CD14-positive monocyte (primary cell): ENCODE measurements around the gene TTPAL. TPM values are rescaled to one million over a fixed set of nuclear protein-coding genes. Genes with fewer than 3 reads are reported as not detected.

ENCODE experiments used
- DNase-seq, 3 donors: peaks; one replicate each; pipeline ENCODE4 v3.0.0-alpha.2; 2011 to 2022
- H2AFZ ChIP-seq: 2 replicates; pipeline ENCODE4 v1.6.0; 2012; ENCODE audit warnings: mild to moderate bottlenecking, low read depth, low read length, inconsistent platforms; ENCODE audit not compliant: insufficient read depth, poor library complexity, severe bottlenecking
- H3K27ac ChIP-seq, 2 donors: 1 replicate in 1 of 2; 2 replicates in 1 of 2; pipeline ENCODE4 v1.5.1; 2012 to 2013; ENCODE audit warnings: low read length in 2 of 2, control low read depth in 1 of 2, inconsistent platforms in 1 of 2, low read depth in 1 of 2, mild to moderate bottlenecking in 1 of 2
- H3K27me3 ChIP-seq, 2 donors: one replicate each; pipeline versions ENCODE4 v1.6.0 to v1.6.1; 2011 to 2013; ENCODE audit warnings: low read length in 2 of 2; ENCODE audit not compliant: control insufficient read depth in 2 of 2, insufficient read depth in 2 of 2
- H3K36me3 ChIP-seq, 2 donors: replicated peaks in 1 of 2; 1 replicate in 1 of 2; 2 replicates in 1 of 2; pipeline versions ENCODE4 v1.5.1 to v1.6.1; 2012 to 2013; ENCODE audit warnings: low read length in 2 of 2, control low read depth in 1 of 2, inconsistent platforms in 1 of 2, mild to moderate bottlenecking in 1 of 2; ENCODE audit not compliant: insufficient read depth in 2 of 2, control insufficient read depth in 1 of 2
- H3K4me1 ChIP-seq, 2 donors: 1 replicate in 1 of 2; 2 replicates in 1 of 2; pipeline versions ENCODE4 v1.5.1 to v1.6.1; 2012 to 2013; ENCODE audit warnings: low read length in 2 of 2, control low read depth in 1 of 2, inconsistent platforms in 1 of 2, mild to moderate bottlenecking in 1 of 2, moderate library complexity in 1 of 2; ENCODE audit not compliant: insufficient read depth in 2 of 2, control insufficient read depth in 1 of 2
- H3K4me2 ChIP-seq: replicated peaks from 2 replicates; pipeline ENCODE3; 2012; ENCODE audit warnings: low read length, moderate library complexity, mild to moderate bottlenecking; ENCODE audit not compliant: poor library complexity, severe bottlenecking; ENCODE audit errors: extremely low read depth
- H3K4me3 ChIP-seq, 3 experiments: fragments of 200-600 bp in 1 of 3; sonication (generic) in 1 of 3; replicated peaks in 1 of 3; 1 replicate in 2 of 3; 2 replicates in 1 of 3; pipeline ENCODE4 v1.5.1; 2011 to 2013; ENCODE audit warnings: low read length in 3 of 3, mild to moderate bottlenecking in 3 of 3, control low read depth in 2 of 3, low read depth in 2 of 3, inconsistent platforms in 1 of 3, moderate library complexity in 1 of 3
- H3K79me2 ChIP-seq: 2 replicates; pipeline ENCODE4 v1.6.0; 2012; ENCODE audit warnings: mild to moderate bottlenecking, control low read depth, inconsistent platforms, low read length, moderate library complexity; ENCODE audit not compliant: insufficient read depth
- H3K9ac ChIP-seq: 2 replicates; pipeline ENCODE4 v1.6.0; 2017; ENCODE audit warnings: low read length, mild to moderate bottlenecking; ENCODE audit not compliant: insufficient read depth, poor library complexity, severe bottlenecking
- H3K9me3 ChIP-seq, 2 donors: replicated peaks in 1 of 2; 1 replicate in 1 of 2; 2 replicates in 1 of 2; pipeline versions ENCODE4 v1.5.1 to v1.6.1; 2012 to 2013; ENCODE audit warnings: low read length in 2 of 2, control low read depth in 1 of 2; ENCODE audit not compliant: control insufficient read depth in 1 of 2, insufficient read depth in 1 of 2
- H4K20me1 ChIP-seq: 2 replicates; pipeline ENCODE4 v1.6.0; 2012; ENCODE audit warnings: mild to moderate bottlenecking, low read length, control low read depth, moderate library complexity; ENCODE audit not compliant: insufficient read depth
- H3K27ac Mint-ChIP-seq, 7 donors: one replicate each; pipeline ENCODE4 v1.8.0; 2020; ENCODE audit warnings: mild to moderate bottlenecking in 7 of 7, mixed read lengths in 7 of 7, moderate library complexity in 6 of 7, inconsistent platforms in 2 of 7
- H3K27me3 Mint-ChIP-seq, 3 donors: one replicate each; pipeline ENCODE4 v1.8.0; 2021 to 2022; ENCODE audit warnings: low read depth in 3 of 3, mild to moderate bottlenecking in 3 of 3, mixed read lengths in 3 of 3, moderate library complexity in 3 of 3, inconsistent platforms in 1 of 3
- H3K36me3 Mint-ChIP-seq, 2 donors: one replicate each; pipeline ENCODE4 v1.8.0; 2020; ENCODE audit warnings: mixed read lengths in 2 of 2, inconsistent platforms in 1 of 2, mild to moderate bottlenecking in 1 of 2
- H3K4me1 Mint-ChIP-seq: one replicate; pipeline ENCODE4 v1.8.0; 2020; ENCODE audit warnings: mild to moderate bottlenecking, mixed read lengths
- H3K4me3 Mint-ChIP-seq, 2 donors: one replicate each; pipeline ENCODE4 v1.8.0; 2020; ENCODE audit warnings: mild to moderate bottlenecking in 2 of 2, mixed read lengths in 2 of 2, moderate library complexity in 1 of 2
- H3K9me3 Mint-ChIP-seq, 7 donors: one replicate each; pipeline ENCODE4 v1.8.0; 2020 to 2022; ENCODE audit warnings: mixed read lengths in 7 of 7, mild to moderate bottlenecking in 6 of 7, moderate library complexity in 6 of 7, inconsistent platforms in 2 of 7
- WGBS: methylation state at CpG from one replicate; pipeline ENCODE4 v1.1.5; 2013; ENCODE audit warnings: missing lambda C conversion rate; ENCODE audit not compliant: insufficient coverage; 5-methylcytosine and 5-hydroxymethylcytosine counted together
- intact Hi-C, 2 donors: fragments of 100-400 bp; cut with micrococcal nuclease; formaldehyde crosslinking; loops; one replicate each; pipeline versions ENCODE4 v1.15.0 to v1.15.1; 2023
- polyA plus RNA-seq, 3 donors: library from polyadenylated mRNA; depleted of rRNA in 1 of 3; unstranded in 2 of 3; stranded (reverse) in 1 of 3; fragments of 300-500 nt in 2 of 3; fragments of >200 nt in 1 of 3; fragmentation: Illumina TruSeq in 2 of 3; gene quantifications; 1 replicate in 2 of 3; 2 replicates in 1 of 3; pipeline ENCODE4 v1.2.3, GENCODE V29; 2012 to 2021
- small RNA-seq: library from RNA; depleted of rRNA; stranded (forward); fragments of <200 nt; gene quantifications from one replicate; pipeline ENCODE3, GENCODE V24; 2012; ENCODE audit warnings: low read depth; ENCODE audit not compliant: insufficient read length
- TF ChIP-seq, protein P1 (sequence below): fragments of 200-600 bp; IDR thresholded peaks from one replicate; pipeline ENCODE4 v1.8.0; 2022; ENCODE audit warnings: antibody characterized with exemption, mild to moderate bottlenecking

TTPAL gene
- polyA plus RNA-seq, 3 donors = 1.5 to 4.9 (median 3.0) TPM

DNA sequence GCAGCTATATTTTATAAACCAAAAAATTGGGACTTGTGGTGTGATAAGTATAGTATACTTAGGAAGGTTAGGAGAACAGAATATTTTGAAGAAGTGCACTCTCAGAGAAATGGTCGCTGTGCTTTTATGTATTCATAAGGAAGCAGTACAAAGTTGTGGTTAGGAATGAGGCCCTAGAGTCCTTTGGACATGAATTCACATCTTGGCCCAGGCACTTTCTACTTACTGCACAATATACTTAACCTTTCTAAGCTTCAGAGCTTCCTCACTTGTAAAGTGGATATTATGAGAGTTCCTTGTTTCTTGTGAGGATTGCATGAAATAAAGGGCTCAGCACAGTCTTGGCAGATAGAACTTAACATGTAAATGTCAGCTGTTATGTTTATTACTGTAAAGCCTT, 67.2 kb downstream of the TTPAL start:
- Histone ChIP-seq H3K4me3 (no peak overlapping the region), H3K27ac (no peak overlapping the region), H3K4me1 (no peaks in the 10 kb centered on the region), H3K36me3 (no peaks in the 10 kb centered on the region), H4K20me1 (no peaks in the 10 kb centered on the region), H3K27me3 (no peaks in the 10 kb centered on the region), H3K9me3 (no peaks in the 10 kb centered on the region), H2AFZ (no peak overlapping the region), H3K9ac (no peak overlapping the region), H3K4me2 (no peak overlapping the region), H3K79me2 (no peaks in the 10 kb centered on the region)
- no peak for DNase-seq
- Mint-ChIP-seq H3K27ac (no peak overlapping the region), H3K27me3 (peaks cover 0 to 2% (median 0%) of the 10 kb centered on the region in 3 donors), H3K36me3 (no peaks in the 10 kb centered on the region), H3K4me3 (no peak overlapping the region), H3K4me1 (peaks cover 10% of the 10 kb centered on the region), H3K9me3 (no peaks in the 10 kb centered on the region)
- TF ChIP-seq, protein P1, sequence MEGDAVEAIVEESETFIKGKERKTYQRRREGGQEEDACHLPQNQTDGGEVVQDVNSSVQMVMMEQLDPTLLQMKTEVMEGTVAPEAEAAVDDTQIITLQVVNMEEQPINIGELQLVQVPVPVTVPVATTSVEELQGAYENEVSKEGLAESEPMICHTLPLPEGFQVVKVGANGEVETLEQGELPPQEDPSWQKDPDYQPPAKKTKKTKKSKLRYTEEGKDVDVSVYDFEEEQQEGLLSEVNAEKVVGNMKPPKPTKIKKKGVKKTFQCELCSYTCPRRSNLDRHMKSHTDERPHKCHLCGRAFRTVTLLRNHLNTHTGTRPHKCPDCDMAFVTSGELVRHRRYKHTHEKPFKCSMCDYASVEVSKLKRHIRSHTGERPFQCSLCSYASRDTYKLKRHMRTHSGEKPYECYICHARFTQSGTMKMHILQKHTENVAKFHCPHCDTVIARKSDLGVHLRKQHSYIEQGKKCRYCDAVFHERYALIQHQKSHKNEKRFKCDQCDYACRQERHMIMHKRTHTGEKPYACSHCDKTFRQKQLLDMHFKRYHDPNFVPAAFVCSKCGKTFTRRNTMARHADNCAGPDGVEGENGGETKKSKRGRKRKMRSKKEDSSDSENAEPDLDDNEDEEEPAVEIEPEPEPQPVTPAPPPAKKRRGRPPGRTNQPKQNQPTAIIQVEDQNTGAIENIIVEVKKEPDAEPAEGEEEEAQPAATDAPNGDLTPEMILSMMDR = no peak
- intact Hi-C loops = loop anchor here in 1 of 2 donors (10.0 kb wide), 1 partner anchor 52 kb away; no protein-coding TSS in a partner anchor
- 0% methylated on average over 1 of the region's 1 CpG for WGBS

DNA sequence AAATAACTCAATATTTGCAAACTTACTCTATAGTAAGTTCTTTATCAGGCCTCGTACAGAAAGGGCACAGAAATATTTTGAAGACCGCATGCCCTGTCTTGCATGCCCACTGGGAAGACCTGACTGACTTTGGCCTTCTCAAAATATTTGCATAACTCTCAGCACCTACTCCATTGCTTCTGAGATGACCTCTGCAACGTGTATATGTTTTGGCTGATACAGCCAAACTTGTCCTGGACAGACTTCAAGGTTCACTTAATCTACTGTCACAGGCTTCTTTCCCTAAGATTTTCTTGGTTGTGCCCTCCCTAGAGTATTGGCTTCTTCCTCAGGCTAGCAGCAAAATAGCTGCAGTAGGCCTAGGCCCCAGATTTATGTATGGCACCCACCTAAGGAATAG, 67.7 kb downstream of the TTPAL start:
- no peaks in the 10 kb centered on the region for H3K36me3 ChIP-seq
- H2AFZ ChIP-seq = no peak overlapping the region
- H4K20me1 ChIP-seq = no peaks in the 10 kb centered on the region
- DNase-seq = no peak
- H3K4me2 ChIP-seq = no peak overlapping the region
- no peaks in the 10 kb centered on the region for H3K27me3 ChIP-seq
- H3K9ac ChIP-seq = no peak overlapping the region
- WGBS = 87% methylated on average over 3 of the region's 3 CpGs
- TF ChIP-seq, protein P1 = no peak
- H3K4me3 ChIP-seq = no peak overlapping the region
- H3K79me2 ChIP-seq = no peaks in the 10 kb centered on the region
- Mint-ChIP-seq H3K36me3 (no peaks in the 10 kb centered on the region), H3K27me3 (peaks cover 0 to 2% (median 0%) of the 10 kb centered on the region in 3 donors), H3K9me3 (no peaks in the 10 kb centered on the region), H3K4me1 (peaks cover 10% of the 10 kb centered on the region), H3K27ac (no peak overlapping the region), H3K4me3 (no peak overlapping the region)
- H3K9me3 ChIP-seq = no peaks in the 10 kb centered on the region
- intact Hi-C loops = loop anchor here in 1 of 2 donors (10.0 kb wide), 1 partner anchor 51 kb away; no protein-coding TSS in a partner anchor
- H3K4me1 ChIP-seq = no peaks in the 10 kb centered on the region
- H3K27ac ChIP-seq = no peak overlapping the region

Small RNA genes within 50 kb of the gene (small RNA-seq; reads per million reads assigned to genes)
- not detected for gene RPL37AP1

Other genes starting within 250 kb of the TTPAL start
- not detected for gene GDAP1L1, start 228.6 kb upstream of the TTPAL start, polyA plus RNA-seq
- 1 to 10 TPM in 1 of 3 donors, under 1 TPM in 2; 0.32 to 2.2 (median 0.69) TPM for gene FITM2, start 164.7 kb upstream of the TTPAL start, polyA plus RNA-seq
- gene R3HDML, start 138.8 kb upstream of the TTPAL start, polyA plus RNA-seq = not detected
- not detected for gene HNF4A, start 120.2 kb upstream of the TTPAL start, polyA plus RNA-seq
- gene SERINC3, start 46.2 kb downstream of the TTPAL start, polyA plus RNA-seq = 100 to 1,000 TPM in 2 of 3 donors, 10 to 100 TPM in 1; 49.8 to 194 (median 157) TPM
- gene PKIG, start 106.7 kb downstream of the TTPAL start, polyA plus RNA-seq = 1 to 10 TPM in 1 of 3 donors, under 1 TPM in 2; 0.67 to 1.4 (median 0.84) TPM
- gene ADA, start 175.8 kb downstream of the TTPAL start, polyA plus RNA-seq = 10 to 100 TPM; 11.1 to 17.2 (median 15.6) TPM
- gene CCN5, start 239.5 kb downstream of the TTPAL start, polyA plus RNA-seq = not detected